A673 (cell line): ENCODE results near the gene SLC25A13. TPM values are rescaled to one million over a fixed set of nuclear protein-coding genes. Genes with fewer than 3 reads are reported as not detected.

Source experiments
- BruUV-seq: library from RNA; stranded (reverse); fragments of 400-500 nt; replicated peaks from 2 replicates; lab custom pipeline; 2021; lab: Mats Ljungman, UMichigan
- CTCF ChIA-PET: fragments of 300-600 bp; sonication (Branson Sonifier 250); formaldehyde crosslinking; loops from one replicate; lab custom pipeline; 2022; ENCODE audit warnings: antibody characterized with exemption; lab: Charles Lee
- POLR2A ChIA-PET: fragments of 300-600 bp; sonication (Branson Sonifier 250); formaldehyde crosslinking; loops from one replicate; lab custom pipeline; 2022; ENCODE audit warnings: antibody characterized with exemption; ENCODE audit not compliant: low non-redundant PET; lab: Charles Lee
- DNase-seq: peaks from one replicate; pipeline ENCODE4 v3.0.0-alpha.2; 2015; ENCODE audit warnings: low spot score
- H3K27ac ChIP-seq: fragments of 200-600 bp; sonication (generic); 2 replicates; pipeline ENCODE4 v1.5.1; 2016; ENCODE audit warnings: mixed run types, low read depth, mild to moderate bottlenecking, mixed read lengths, antibody characterized with exemption, low read length; ENCODE audit not compliant: poor library complexity, severe bottlenecking
- H3K27me3 ChIP-seq: fragments of 200-600 bp; sonication (generic); replicated peaks from 2 replicates; pipeline ENCODE4 v1.6.1; 2017; ENCODE audit warnings: mixed run types, low read depth, mild to moderate bottlenecking, mixed read lengths, antibody characterized with exemption, low read length; ENCODE audit not compliant: insufficient read depth, poor library complexity
- H3K36me3 ChIP-seq: fragments of 200-600 bp; sonication (generic); 2 replicates; pipeline ENCODE4 v1.6.1; 2016; ENCODE audit warnings: mixed run types, mild to moderate bottlenecking, mixed read lengths, antibody characterized with exemption, low read length; ENCODE audit not compliant: insufficient read depth, poor library complexity, severe bottlenecking
- H3K4me1 ChIP-seq: fragments of 200-600 bp; sonication (generic); 2 replicates; pipeline ENCODE4 v1.6.1; 2017; ENCODE audit warnings: mixed run types, mild to moderate bottlenecking, mixed read lengths, antibody characterized with exemption, low read length; ENCODE audit not compliant: insufficient read depth, poor library complexity, severe bottlenecking
- H3K4me3 ChIP-seq: fragments of 200-600 bp; sonication (generic); 2 replicates; pipeline ENCODE4 v1.5.1; 2016; ENCODE audit warnings: low read depth, mixed run types, mild to moderate bottlenecking, mixed read lengths, low read length; ENCODE audit not compliant: poor library complexity, severe bottlenecking
- H3K9me3 ChIP-seq: fragments of 200-600 bp; sonication (generic); 2 replicates; pipeline ENCODE4 v1.6.1; 2016; ENCODE audit warnings: mixed run types, low read depth, mild to moderate bottlenecking, mixed read lengths, antibody characterized with exemption, low read length; ENCODE audit not compliant: poor library complexity, severe bottlenecking
- CTCF ChIP-seq: fragments of 300-800, 200-600 bp; sonication (generic); conservative IDR thresholded peaks from 2 replicates; pipeline ENCODE4 v1.5.1; 2017; ENCODE audit warnings: low read depth, mild to moderate bottlenecking, antibody characterized with exemption, low read length, moderate library complexity, mixed read lengths
- EZH2 ChIP-seq: fragments of 200-600 bp; sonication (generic); IDR thresholded peaks from 2 replicates; pipeline ENCODE4 v1.6.1; 2017; ENCODE audit warnings: borderline replicate concordance, low read depth, mild to moderate bottlenecking, mixed read lengths, antibody characterized with exemption, low read length; ENCODE audit not compliant: poor library complexity, severe bottlenecking
- intact Hi-C: fragments of 100-400 bp; cut with micrococcal nuclease; formaldehyde crosslinking; loops from one replicate; pipeline ENCODE4 v1.10.0; 2022; ENCODE audit not compliant: unreplicated experiment
- total RNA-seq: library from RNA; stranded (reverse); gene quantifications from 2 replicates; pipeline ENCODE4 v1.2.3, GENCODE V29; 2021

SLC25A13 gene
- total RNA-seq, 1 experiment from 2014 or later: 22.7 TPM

DNA sequence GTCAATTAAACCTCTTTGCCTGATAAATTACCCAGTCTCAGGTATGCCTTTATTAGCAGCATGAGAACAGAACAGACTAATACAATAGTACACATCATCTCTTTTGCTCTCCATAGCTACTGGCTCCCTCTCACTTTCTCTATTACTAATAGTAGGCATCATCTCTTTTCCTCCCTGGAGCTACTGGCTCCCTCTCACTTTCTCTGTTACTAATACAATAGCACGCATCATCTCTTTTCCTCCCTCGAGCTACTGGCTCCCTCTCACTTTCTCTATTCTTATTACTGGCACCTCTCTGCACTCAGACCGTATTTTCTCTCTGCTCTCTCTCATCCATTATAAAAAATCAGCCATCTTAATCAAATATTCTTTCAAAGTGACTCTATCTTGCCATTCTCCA lies 37.1 kb downstream of the SLC25A13 start:
- Histone ChIP-seq H3K4me1 (no peaks in the 10 kb centered on the region), H3K36me3 (no peaks in the 10 kb centered on the region), H3K27me3 (no peaks in the 10 kb centered on the region), H3K9me3 (no peaks in the 10 kb centered on the region), H3K4me3 (no peak overlapping the region), H3K27ac (no peak overlapping the region)
- CTCF ChIA-PET: no interaction called here
- POLR2A ChIA-PET: no interaction called here
- no peak for DNase-seq
- no TSS peak for BruUV-seq
- intact Hi-C loops: no loop called here
- no peak for TF ChIP-seq EZH2

DNA sequence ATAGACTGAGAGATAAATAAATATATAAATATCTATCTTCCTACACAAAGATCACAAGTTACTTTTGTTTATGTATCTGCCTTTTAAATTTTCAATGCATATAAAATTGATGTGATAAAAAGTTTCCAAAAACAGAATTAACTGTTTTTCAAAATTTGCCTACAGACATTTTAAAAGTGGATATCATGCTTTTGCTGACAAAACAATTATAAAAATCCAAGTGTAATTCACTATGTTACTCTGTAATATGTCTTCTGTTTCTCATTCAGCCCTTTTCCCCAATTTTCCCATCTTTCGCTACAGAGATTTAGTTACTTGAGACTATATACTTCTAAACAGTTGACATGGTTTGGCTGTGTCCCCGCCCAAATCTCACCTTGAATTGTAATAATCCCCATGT lies 37.7 kb downstream of the SLC25A13 start:
- intact Hi-C loops: no loop called here
- Histone ChIP-seq H3K9me3 (no peaks in the 10 kb centered on the region), H3K27me3 (no peaks in the 10 kb centered on the region), H3K4me3 (no peak overlapping the region), H3K27ac (no peak overlapping the region), H3K36me3 (no peaks in the 10 kb centered on the region), H3K4me1 (no peaks in the 10 kb centered on the region)
- DNase-seq: no peak
- BruUV-seq: no TSS peak
- CTCF ChIA-PET: no interaction called here
- TF ChIP-seq EZH2: no peak
- POLR2A ChIA-PET: no interaction called here

GRCh38 chr7:96282835-96283234 lies 39.1 kb downstream of the SLC25A13 start:
- no peak for DNase-seq
- H3K27ac ChIP-seq: no peak overlapping the region
- H3K9me3 ChIP-seq: no peaks in the 10 kb centered on the region
- no peaks in the 10 kb centered on the region for H3K4me1 ChIP-seq
- BruUV-seq: no TSS peak
- H3K27me3 ChIP-seq: no peaks in the 10 kb centered on the region
- no peak overlapping the region for H3K4me3 ChIP-seq
- POLR2A ChIA-PET: no interaction called here
- intact Hi-C loops: no loop called here
- CTCF ChIA-PET: no interaction called here
- H3K36me3 ChIP-seq: no peaks in the 10 kb centered on the region
- TF ChIP-seq CTCF: no peak
- TF ChIP-seq EZH2: no peak

GRCh38 chr7:96277921-96278320 lies 44.0 kb downstream of the SLC25A13 start:
- Histone ChIP-seq H3K4me3 (no peak overlapping the region), H3K27ac (no peak overlapping the region), H3K36me3 (no peaks in the 10 kb centered on the region), H3K4me1 (no peaks in the 10 kb centered on the region), H3K27me3 (no peaks in the 10 kb centered on the region), H3K9me3 (no peaks in the 10 kb centered on the region)
- ChIA-PET CTCF (no interaction called here), POLR2A (no interaction called here)
- no peak for DNase-seq
- TF ChIP-seq EZH2 (no peak), CTCF (no peak)
- intact Hi-C loops: no loop called here
- BruUV-seq: no TSS peak
